Measurements from ENCODE around the gene PLCH1.

PLCH1 gene

GRCh38 chr3:155604126-155604525 is 140.7 kb downstream of the PLCH1 start:
- DNase-seq, result no peak

- DNase-seq, result no peak
Measured at GRCh38 chr3:155603302-155603701, 141.6 kb downstream of the PLCH1 start.

GRCh38 chr3:155602307-155602706 is 142.6 kb downstream of the PLCH1 start:
- no peak for DNase-seq

- DNase-seq, result no peak
Measured at GRCh38 chr3:155598671-155599070, 146.2 kb downstream of the PLCH1 start.

- no peak for DNase-seq
Measured at GRCh38 chr3:155596615-155597014, 148.3 kb downstream of the PLCH1 start.

GRCh38 chr3:155595371-155595770 is 149.5 kb downstream of the PLCH1 start:
- DNase-seq, result no peak

- DNase-seq, result no peak
Measured at GRCh38 chr3:155594526-155595187, 150.2 kb downstream of the PLCH1 start.

- no peak for DNase-seq
Measured at GRCh38 chr3:155587581-155587980, 157.3 kb downstream of the PLCH1 start.

GRCh38 chr3:155585384-155585783 is 159.5 kb downstream of the PLCH1 start:
- DNase-seq, result no peak

GRCh38 chr3:155581579-155581978 is 163.3 kb downstream of the PLCH1 start:
- peak; percentile 15 for DNase-seq

- DNase-seq, result no peak
Measured at GRCh38 chr3:155572085-155572484, 172.8 kb downstream of the PLCH1 start.

- DNase-seq, result no peak
Measured at GRCh38 chr3:155568295-155568694, 176.6 kb downstream of the PLCH1 start.

- DNase-seq, result no peak
Measured at GRCh38 chr3:155560594-155560993, 184.3 kb downstream of the PLCH1 start.

GRCh38 chr3:155560135-155560534 is 184.7 kb downstream of the PLCH1 start:
- DNase-seq, result no peak

GRCh38 chr3:155556531-155556930 is 188.3 kb downstream of the PLCH1 start:
- no peak for DNase-seq

- no peak for DNase-seq
Measured at GRCh38 chr3:155555479-155556060, 189.3 kb downstream of the PLCH1 start.

GRCh38 chr3:155554777-155555451 is 190.0 kb downstream of the PLCH1 start:
- DNase-seq, result no peak

- no peak for DNase-seq
Measured at GRCh38 chr3:155553780-155554179, 191.1 kb downstream of the PLCH1 start.

- no peak for DNase-seq
Measured at GRCh38 chr3:155553326-155553725, 191.5 kb downstream of the PLCH1 start.

- DNase-seq, result no peak
Measured at GRCh38 chr3:155550391-155550790, 194.5 kb downstream of the PLCH1 start.

- no peak for DNase-seq
Measured at GRCh38 chr3:155549087-155549486, 195.8 kb downstream of the PLCH1 start.

GRCh38 chr3:155548195-155548594 is 196.7 kb downstream of the PLCH1 start:
- no peak for DNase-seq

GRCh38 chr3:155535098-155535497 is 209.8 kb downstream of the PLCH1 start:
- no peak for DNase-seq

GRCh38 chr3:155528579-155528978 is 216.3 kb downstream of the PLCH1 start:
- no peak for DNase-seq

Data from activated T-cell treated with anti-CD3 and anti-CD28 coated beads, Interleukin-2, amount 50 U/mL, for 1 hour (primary cell).